ENCODE data around the gene APCDD1L.
"Not testable (repeated sequence)": the region's sequence is repeated elsewhere in the genome, so short reads cannot be mapped to it uniquely, and the experiment has no call there.

Gene APCDD1L

GRCh38 chr20:58545565-58546415, 30.6 kb upstream of the APCDD1L start:
- DNase-seq (ENCODE audit: low spot score) = no peak

DNA sequence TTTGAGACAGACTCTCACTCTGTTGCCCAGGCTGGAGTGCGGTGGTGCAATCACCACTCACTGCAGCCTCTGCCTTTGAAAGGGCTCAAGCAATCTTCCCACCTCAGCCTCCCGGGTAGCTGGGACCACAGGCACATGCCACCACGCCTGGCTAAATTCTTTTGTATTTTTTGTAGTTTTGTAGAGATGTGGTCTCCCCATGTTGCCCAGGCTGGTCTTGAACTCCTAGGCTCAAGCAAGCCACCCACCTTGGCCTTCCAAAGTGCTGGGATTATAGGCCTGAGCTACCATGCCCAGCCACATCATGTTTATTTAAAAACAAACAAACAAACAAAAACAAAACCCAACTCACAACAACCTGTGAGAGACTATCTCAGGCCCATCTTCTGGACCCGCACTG, 29.7 kb upstream of the APCDD1L start:
- DNase-seq (ENCODE audit: low spot score) = no peak

- DNase-seq (ENCODE audit: low spot score) = no peak
Observed at GRCh38 chr20:58544286-58544685, 29.1 kb upstream of the APCDD1L start.

DNA sequence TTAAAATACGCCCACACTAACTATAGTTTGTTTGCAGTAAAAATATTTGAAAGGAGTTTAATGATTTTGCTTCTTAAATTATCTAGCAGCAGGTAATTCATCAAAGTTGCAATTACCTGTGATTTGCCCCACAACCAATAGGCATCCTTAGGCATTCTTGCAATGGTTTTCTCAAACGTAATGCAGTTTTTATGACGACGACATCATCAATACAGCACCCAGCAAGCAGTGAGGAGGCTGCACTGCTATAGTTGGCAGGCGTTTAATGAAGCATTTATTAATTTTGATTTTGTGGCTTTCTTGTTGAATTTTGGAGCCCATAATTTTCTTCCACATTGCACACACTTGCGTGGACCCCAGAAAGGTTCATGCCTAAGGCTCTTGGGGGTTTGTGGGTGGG, 28.1 kb upstream of the APCDD1L start:
- DNase-seq (ENCODE audit: low spot score) = no peak

- DNase-seq (ENCODE audit: low spot score) = no peak
Observed at GRCh38 chr20:58542411-58543095, 27.4 kb upstream of the APCDD1L start.

DNA sequence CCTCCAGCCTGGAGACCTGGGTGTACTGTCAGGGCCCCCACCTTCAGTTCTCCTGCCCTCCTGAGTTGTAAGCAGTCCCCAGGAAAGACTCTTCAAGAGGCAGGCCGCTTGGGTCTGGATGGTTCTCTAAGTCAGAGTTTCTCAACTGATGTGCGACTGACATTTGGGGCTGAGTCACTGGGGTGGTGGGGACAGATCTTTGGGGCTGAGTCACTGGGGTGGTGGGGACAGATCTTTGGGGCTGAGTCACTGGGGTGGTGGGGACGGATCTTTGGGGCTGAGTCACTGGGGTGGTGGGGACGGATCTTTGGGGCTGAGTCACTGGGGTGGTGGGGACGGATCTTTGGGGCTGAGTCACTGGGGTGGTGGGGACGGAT, 26.8 kb upstream of the APCDD1L start:
- not testable (repeated sequence) for DNase-seq (ENCODE audit: low spot score)

DNA sequence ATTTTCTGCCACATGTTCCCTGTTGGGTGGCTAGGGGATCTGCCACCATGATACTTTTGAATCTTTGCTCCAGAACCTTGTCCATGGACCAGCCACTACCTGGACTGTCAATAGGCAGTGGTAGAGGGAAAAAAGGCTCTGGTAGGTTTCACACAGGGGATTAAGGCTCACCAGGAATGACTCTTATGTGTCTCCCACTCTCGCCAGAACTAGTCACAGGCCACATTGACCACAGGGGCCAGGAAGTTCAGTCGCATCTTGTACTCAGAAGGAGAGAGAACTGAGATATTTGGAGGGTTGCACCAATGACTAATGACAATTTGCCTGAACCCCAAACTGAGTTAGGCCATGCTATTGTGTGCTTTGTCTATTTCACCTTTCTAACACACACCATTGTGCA, 23.6 kb upstream of the APCDD1L start:
- no peak for DNase-seq (ENCODE audit: low spot score)

DNA sequence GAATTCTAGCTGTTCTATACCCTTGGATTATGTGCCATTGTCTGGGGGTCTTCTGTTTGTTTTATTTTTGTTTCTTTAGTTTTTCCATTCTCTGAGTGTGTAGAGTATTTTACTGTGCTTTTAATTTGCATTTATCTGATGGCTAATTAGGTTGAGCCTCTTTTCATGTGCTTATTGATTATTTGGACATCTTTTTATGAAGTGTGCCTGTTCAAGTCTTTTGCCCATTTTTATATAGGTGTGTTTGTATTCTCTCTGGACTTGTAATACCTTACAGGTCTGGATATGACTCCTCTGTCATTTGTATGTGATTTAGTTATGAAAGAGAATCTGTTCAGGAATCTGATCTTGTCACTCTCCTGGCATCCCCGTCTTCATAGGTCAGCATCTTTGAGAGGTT, 22.6 kb upstream of the APCDD1L start:
- DNase-seq (ENCODE audit: low spot score) = no peak

GRCh38 chr20:58536289-58536688, 21.1 kb upstream of the APCDD1L start:
- DNase-seq (ENCODE audit: low spot score) = no peak

- no peak for DNase-seq (ENCODE audit: low spot score)
Observed at GRCh38 chr20:58531657-58532056, 16.5 kb upstream of the APCDD1L start.

- no peak for DNase-seq (ENCODE audit: low spot score)
Observed at GRCh38 chr20:58531063-58531462, 15.9 kb upstream of the APCDD1L start.

GRCh38 chr20:58528412-58528811, 13.2 kb upstream of the APCDD1L start:
- DNase-seq (ENCODE audit: low spot score) = no peak

- no peak for DNase-seq (ENCODE audit: low spot score)
Observed at GRCh38 chr20:58526411-58526810, 11.2 kb upstream of the APCDD1L start.

DNA sequence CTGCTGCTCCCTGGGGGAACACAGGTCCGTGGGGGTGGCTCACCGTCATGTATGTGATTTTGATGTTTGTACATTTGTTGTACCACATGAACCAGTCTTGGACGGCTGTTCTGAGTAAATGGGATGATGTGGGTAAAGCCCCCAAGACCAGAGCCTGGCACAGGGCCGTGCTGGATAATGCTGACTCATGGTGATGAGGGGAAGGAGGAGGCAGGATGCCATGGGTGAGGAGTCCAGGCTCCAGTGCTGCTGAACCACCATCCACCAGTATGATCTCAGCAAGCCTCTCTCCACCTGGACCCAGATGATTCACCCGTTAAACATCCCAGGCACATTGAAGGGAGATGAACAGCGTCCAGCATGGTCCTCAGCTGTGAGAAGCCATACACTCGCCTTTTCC, 9.6 kb upstream of the APCDD1L start:
- no peak for DNase-seq (ENCODE audit: low spot score)

- no peak for DNase-seq (ENCODE audit: low spot score)
Observed at GRCh38 chr20:58523971-58524315, 8.7 kb upstream of the APCDD1L start.

- no peak for DNase-seq (ENCODE audit: low spot score)
Observed at GRCh38 chr20:58523072-58523970, 8.1 kb upstream of the APCDD1L start.

DNA sequence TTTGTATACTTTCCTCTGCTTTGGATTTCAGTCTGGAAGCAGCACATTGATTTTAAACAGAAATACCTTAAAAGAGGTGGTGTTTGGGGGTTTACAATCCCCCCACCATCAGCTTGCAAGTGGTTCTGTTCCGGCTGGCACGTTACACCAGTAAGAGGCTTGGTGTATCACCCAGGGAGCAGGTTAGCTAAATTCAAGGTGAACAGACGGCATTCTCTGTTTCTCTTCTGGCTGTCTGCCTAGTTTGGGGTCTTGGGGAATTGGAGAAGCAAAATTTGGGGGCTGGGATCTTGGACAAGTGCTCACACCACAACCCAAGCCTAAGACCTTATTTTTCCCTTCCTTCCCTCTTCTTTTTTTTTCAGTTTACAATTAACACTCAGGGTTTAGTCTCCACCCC, 7.5 kb upstream of the APCDD1L start:
- no peak for DNase-seq (ENCODE audit: low spot score)

GRCh38 chr20:58521763-58522162, 6.6 kb upstream of the APCDD1L start:
- no peak for DNase-seq (ENCODE audit: low spot score)

GRCh38 chr20:58519940-58520712, 4.9 kb upstream of the APCDD1L start:
- DNase-seq (ENCODE audit: low spot score) = no peak

DNA sequence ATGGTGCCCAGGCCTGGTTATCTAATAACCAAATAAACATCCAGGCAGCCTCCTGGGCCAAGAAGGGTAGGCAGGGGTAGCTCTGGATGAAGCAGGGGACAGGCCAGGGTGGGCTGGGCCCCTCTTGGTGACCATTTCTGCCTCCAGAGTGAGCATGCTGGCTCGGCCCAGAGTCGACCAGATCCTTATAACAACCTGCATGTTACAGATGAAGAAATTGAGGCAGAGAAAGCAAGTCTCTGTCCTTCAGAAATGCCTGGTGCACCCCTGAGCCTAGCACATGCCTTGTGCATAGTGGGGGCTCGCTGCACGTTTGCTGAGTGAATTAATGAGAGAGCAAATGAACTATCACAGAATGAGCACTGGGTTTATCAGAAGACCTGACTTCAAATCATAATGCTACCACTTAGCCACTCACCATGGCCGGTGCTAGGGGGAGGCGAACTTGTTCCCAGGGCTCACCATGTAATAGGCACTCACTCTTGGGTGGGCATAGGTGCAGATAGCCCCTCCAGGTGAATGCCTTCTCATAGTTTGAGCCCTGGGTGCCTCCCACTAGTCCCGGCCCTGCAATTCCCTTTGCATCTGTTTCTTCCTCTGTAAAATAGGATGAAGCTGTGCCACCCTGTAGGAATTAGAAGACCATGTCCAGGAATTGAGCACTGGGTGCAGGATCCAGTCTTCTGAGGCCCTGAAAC, 3.8 kb upstream of the APCDD1L start:
- no peak for DNase-seq (ENCODE audit: low spot score)

- DNase-seq (ENCODE audit: low spot score) = no peak
Observed at GRCh38 chr20:58518387-58518786, 3.2 kb upstream of the APCDD1L start.

Data from NAMALWA (cell line).